HUES48 (cell line): ENCODE data around the gene ZNF865.
"Not testable (repeated sequence)": the region's sequence is repeated elsewhere in the genome, so short reads cannot be mapped to it uniquely, and the experiment has no call there.

Experiments used
- H3K27ac ChIP-seq: one replicate; pipeline ENCODE4 v1.7.0; 2013; ENCODE audit warnings: low read depth, low read length, inconsistent platforms
- H3K27me3 ChIP-seq: 2 replicates; pipeline ENCODE4 v1.6.1; 2013; ENCODE audit warnings: mild to moderate bottlenecking, low read length; ENCODE audit not compliant: control insufficient read depth, insufficient read depth
- H3K36me3 ChIP-seq: 2 replicates; pipeline ENCODE4 v1.6.1; 2013; ENCODE audit warnings: low read length; ENCODE audit not compliant: control insufficient read depth, insufficient read depth
- H3K4me1 ChIP-seq: 2 replicates; pipeline ENCODE4 v1.6.1; 2013; ENCODE audit warnings: mild to moderate bottlenecking, low read length; ENCODE audit not compliant: control insufficient read depth, insufficient read depth
- H3K4me3 ChIP-seq: 2 replicates; pipeline ENCODE4 v1.5.1; 2013; ENCODE audit warnings: mild to moderate bottlenecking, low read depth, low read length
- H3K9ac ChIP-seq: 2 replicates; pipeline ENCODE4 v1.6.1; 2013; ENCODE audit warnings: mild to moderate bottlenecking, low read depth, low read length, moderate library complexity
- H3K9me3 ChIP-seq: 2 replicates; pipeline ENCODE4 v1.6.1; 2013; ENCODE audit warnings: low read length; ENCODE audit not compliant: control insufficient read depth, insufficient read depth

Gene ZNF865

DNA sequence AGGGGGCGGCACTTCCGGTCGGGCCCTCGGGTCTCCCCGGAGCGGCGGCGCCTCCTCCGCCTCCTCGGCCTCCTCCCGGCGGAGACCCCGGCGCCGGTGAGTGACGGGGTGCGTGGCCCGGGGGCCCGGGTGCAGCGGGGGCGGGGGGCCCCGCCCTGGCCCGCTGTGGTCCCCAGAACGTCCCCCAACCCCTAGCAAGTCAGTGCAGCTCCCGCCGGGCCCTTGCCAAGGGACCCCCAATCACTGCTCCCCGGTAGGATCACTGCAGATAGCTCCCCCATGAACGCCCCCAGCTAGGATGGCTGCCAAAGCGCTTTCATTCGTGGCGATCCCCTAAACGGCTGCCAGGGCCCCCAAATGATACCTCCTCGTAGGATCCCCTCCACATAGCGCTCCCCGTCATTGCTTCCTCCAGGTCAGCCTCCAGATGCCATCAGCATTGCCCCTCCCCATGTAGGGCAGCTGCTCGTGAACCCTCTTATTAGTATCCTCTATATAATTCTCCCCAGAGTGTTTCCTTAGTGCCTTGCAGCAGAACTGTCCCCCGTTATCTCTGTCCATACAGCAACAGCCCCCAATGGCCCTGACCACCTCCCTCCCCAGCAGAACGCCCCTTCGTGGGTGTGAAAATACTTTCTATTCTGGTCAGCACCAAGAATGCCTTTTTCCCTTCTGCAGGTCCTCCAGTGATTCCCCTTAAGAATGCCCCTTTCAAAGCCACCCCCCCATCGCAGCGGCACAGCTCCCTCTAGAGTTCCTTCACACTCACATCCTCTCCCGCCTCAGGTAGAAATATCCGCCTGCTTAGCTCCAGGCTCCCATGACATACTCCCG lies at the start of gene ZNF865:
Gene ZNF865 (plus strand): TSS at position 11 of the 834 bp plus-strand sequence. CDS start 7,972 bp downstream, outside the sequence.
- peak within 1 kb of the TSS; percentile 82 for H3K4me3 ChIP-seq
- peaks cover 11% of the 10 kb centered on the region for H3K36me3 ChIP-seq
- no peaks in the 10 kb centered on the region for H3K27me3 ChIP-seq
- peak within 1 kb of the TSS; percentile 60 for H3K9ac ChIP-seq
- peak within 1 kb of the TSS; percentile 95 for H3K27ac ChIP-seq
- peaks cover 11% of the 10 kb centered on the region for H3K4me1 ChIP-seq
- no peaks in the 10 kb centered on the region for H3K9me3 ChIP-seq

DNA sequence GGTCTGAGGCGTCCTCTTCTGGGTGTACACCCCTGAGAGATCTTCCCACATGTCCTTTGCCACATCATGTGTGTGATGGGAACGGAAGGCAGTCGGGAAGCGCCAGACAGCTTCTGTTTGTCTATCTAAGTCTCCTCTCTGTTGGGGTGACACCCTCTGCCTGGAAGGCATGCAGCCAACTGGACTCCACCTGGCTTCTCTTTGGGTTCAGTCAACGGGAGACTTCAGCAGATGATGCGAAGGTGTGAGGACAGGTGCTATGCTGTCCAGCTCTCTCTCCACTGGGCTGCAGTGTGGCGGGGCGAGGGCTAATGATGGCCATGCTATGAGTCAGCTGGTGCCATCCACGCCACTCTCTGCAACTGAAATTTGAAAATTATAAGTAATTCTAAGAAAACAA lies 45.8 kb upstream of the ZNF865 start:
- H3K4me1 ChIP-seq = no peaks in the 10 kb centered on the region
- no peak overlapping the region for H3K27ac ChIP-seq
- H3K36me3 ChIP-seq = no peaks in the 10 kb centered on the region
- H3K27me3 ChIP-seq = no peaks in the 10 kb centered on the region
- H3K9ac ChIP-seq = no peak overlapping the region
- no peaks in the 10 kb centered on the region for H3K9me3 ChIP-seq
- no peak overlapping the region for H3K4me3 ChIP-seq

DNA sequence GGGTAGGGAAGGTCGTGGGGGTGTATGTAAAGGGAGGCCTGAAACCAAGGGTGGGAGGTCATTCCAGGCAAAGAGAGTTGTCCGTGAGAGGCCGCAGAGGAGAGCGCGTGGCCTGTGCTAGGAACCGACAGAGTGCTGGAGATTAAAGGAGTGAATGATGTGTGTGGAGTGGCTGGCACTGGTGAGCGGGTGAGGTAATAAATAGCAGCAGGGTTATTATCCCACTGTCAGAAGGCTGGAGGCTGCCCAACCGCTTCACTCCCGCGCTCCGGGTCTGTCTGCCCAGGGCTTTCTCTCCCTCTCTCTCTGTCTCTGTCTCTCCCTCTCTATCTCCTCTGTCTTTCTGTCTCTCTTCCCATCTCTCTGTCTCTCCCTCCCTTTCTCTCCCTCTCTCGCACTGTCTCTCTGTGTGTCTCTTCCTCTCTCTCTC lies 42.2 kb upstream of the ZNF865 start:
- Histone ChIP-seq H3K27ac (no peak overlapping the region), H3K36me3 (no peaks in the 10 kb centered on the region), H3K27me3 (no peaks in the 10 kb centered on the region; the same call in 1 of the 2 replicates), H3K9me3 (no peaks in the 10 kb centered on the region), H3K4me1 (no peaks in the 10 kb centered on the region), H3K4me3 (no peak overlapping the region), H3K9ac (no peak overlapping the region)

DNA sequence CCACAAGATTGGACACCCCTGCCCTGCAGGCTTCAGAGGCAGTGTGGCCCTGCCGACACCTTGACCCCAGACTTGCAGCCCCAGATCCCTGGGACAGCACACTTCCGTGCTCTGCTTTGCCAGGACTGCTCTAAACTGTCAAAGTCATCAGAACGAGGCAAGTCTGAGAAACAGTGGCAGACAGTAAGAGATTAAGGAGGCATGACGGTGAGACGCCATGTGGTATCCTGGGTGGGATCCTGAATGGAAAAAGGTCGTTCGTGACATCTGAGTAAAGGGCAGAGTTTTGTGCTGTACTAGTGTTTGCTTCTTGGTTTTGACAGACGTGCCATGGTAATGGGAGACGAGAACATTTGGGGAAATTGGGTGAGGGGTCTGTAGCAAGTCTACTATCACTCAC lies 38.6 kb upstream of the ZNF865 start:
- Histone ChIP-seq H3K36me3 (no peaks in the 10 kb centered on the region), H3K4me1 (no peaks in the 10 kb centered on the region), H3K4me3 (no peak overlapping the region), H3K27me3 (no peaks in the 10 kb centered on the region; the same call in 1 of the 2 replicates), H3K27ac (no peak overlapping the region), H3K9ac (no peak overlapping the region), H3K9me3 (no peaks in the 10 kb centered on the region)

DNA sequence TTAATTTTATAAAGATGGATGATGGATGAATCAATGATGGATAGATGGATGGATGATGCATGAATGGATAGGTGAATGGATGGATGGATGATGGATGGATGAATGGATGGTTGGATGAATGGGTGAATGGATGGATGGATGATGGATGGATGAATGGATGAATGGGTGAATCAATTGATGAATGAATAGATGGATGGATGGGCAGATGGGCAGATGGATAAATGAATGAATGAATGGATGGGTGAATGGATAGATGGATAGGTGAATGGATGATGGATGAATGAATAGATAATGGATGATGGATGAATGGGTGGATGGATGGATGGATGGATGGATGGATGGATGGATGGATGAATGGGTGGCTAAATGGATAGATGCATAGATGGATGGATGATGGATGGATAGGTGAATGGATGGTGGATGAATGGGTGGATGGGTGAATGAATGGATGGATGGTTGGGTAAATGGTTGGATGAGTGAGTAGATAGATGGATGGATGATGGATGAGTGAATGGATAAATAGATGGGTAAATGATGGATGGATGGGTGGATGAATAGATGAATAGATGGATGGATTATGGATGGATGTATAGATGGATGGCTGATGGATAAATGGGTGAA lies 37.6 kb upstream of the ZNF865 start:
- Histone ChIP-seq H3K4me1 (no peaks in the 10 kb centered on the region), H3K27ac (no peak overlapping the region)

DNA sequence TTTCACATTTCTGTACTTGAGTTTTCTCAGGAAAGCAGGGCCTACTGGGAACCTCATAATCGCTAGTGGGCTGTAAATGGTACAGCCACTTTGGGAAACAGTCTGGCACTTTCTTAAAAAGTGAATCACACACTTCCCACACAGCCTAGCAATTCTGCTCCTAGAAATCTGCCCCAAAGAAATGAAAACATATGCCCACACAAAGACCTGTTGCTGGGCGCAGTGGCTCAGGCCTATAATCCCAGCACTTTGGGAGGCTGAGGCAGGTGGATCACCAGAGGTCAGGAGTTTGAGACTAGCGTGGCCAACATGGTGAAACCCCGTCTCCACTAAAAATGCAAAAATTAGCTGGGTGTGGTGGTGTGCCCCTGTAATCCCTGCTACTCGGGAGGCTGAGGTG lies 36.0 kb upstream of the ZNF865 start:
- H3K4me1 ChIP-seq, H3K27ac ChIP-seq, H3K27me3 ChIP-seq, H3K9ac ChIP-seq, H3K9me3 ChIP-seq, H3K36me3 ChIP-seq, H3K4me3 ChIP-seq: not testable (repeated sequence)

More for the DNA sequence above, 37.6 kb upstream of the ZNF865 start:
- Histone ChIP-seq H3K9ac (no peak overlapping the region), H3K27me3 (no peaks in the 10 kb centered on the region; the same call in 1 of the 2 replicates), H3K4me3 (no peak overlapping the region), H3K36me3 (no peaks in the 10 kb centered on the region), H3K9me3 (no peaks in the 10 kb centered on the region)

DNA sequence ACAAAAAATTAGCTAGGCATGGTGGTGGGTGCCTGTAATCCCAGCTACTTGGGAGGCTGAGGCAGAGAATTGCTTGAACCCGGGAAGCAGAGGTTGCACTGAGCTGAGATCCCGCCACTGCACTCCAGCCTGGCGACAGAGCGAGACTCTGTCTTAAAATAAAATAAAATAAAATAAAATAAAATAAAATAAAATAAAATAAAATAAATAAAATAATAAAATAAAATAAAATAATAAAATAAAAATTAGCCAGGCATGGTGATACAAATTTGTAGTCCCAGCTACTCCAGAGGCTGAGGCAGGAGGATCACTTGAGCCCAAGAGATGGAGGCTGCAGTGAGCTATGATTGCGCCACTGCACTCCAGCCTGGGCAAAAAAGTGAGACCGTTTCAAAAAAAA lies 31.5 kb upstream of the ZNF865 start:
- not testable (repeated sequence) for H3K9ac ChIP-seq, H3K4me1 ChIP-seq, H3K9me3 ChIP-seq, H3K4me3 ChIP-seq, H3K27me3 ChIP-seq, H3K27ac ChIP-seq
- H3K36me3 ChIP-seq = peaks cover 17% of the 10 kb centered on the region

DNA sequence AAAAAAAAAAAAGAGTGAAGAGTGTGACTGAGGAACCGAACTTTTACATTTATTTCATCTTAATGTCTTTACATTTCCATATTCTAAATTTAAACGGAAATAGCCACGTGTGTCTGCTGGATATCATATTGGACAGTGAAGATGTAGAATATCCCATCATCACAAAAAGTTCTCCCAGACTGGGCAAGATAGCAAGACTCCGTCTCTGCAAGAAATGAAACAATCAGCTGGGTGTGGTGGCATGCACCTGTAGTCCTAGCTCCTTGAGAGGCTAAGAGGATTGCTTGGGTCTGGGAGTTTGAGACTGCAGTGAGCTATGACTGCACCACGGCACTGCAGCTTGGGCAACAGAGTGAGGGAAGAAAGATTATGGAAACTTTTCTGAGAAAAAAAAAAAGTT lies 28.7 kb upstream of the ZNF865 start:
- Histone ChIP-seq H3K27me3 (no peaks in the 10 kb centered on the region), H3K4me3 (no peak overlapping the region), H3K9ac (no peak overlapping the region), H3K36me3 (peaks cover 17% of the 10 kb centered on the region), H3K27ac (no peak overlapping the region), H3K9me3 (no peaks in the 10 kb centered on the region), H3K4me1 (no peaks in the 10 kb centered on the region; the same call in 1 of the 2 replicates)

DNA sequence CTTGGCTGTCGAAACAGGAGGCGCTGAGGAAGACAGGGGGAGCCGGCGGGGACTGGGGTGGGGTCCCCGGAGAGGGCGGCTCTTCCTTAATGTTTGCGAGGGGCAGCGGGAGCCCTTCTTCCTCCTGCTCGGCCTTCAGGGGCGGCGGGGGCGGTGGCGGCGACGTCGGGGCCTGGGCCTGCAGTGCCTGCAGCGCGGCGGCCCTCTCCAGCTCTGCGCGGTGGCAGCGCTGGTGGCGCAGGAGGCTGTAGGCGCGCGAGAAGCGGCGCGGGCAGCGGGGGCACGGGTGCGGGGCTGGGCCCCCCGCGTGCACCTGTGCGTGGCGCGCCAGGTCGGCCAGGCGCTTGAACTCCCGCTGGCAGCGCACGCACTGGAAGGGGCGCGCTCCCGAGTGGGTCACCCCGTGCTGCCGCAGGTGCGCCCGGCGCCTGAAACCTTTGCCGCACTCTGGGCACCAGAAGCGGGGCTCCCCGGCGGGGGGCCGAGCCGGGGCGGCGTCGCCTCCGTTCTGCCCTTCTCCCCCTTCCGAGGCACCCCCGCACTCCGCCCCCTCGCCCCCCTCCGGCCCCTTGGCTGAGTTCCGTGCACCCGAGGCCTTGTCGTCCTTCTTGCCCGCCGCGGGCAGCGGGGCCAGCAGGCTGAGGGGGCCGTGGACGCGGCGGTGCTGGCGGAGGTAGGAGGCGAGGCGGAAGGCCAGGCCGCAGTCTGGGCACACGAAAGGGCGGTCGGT lies 27.3 kb upstream of the ZNF865 start:
- no peak overlapping the region for H3K27ac ChIP-seq
- H3K36me3 ChIP-seq = peaks cover 17% of the 10 kb centered on the region
- no peaks in the 10 kb centered on the region; the same call in 1 of the 2 replicates for H3K4me1 ChIP-seq
- H3K4me3 ChIP-seq = no peak overlapping the region
- no peaks in the 10 kb centered on the region for H3K27me3 ChIP-seq
- no peaks in the 10 kb centered on the region for H3K9me3 ChIP-seq
- H3K9ac ChIP-seq = no peak overlapping the region

DNA sequence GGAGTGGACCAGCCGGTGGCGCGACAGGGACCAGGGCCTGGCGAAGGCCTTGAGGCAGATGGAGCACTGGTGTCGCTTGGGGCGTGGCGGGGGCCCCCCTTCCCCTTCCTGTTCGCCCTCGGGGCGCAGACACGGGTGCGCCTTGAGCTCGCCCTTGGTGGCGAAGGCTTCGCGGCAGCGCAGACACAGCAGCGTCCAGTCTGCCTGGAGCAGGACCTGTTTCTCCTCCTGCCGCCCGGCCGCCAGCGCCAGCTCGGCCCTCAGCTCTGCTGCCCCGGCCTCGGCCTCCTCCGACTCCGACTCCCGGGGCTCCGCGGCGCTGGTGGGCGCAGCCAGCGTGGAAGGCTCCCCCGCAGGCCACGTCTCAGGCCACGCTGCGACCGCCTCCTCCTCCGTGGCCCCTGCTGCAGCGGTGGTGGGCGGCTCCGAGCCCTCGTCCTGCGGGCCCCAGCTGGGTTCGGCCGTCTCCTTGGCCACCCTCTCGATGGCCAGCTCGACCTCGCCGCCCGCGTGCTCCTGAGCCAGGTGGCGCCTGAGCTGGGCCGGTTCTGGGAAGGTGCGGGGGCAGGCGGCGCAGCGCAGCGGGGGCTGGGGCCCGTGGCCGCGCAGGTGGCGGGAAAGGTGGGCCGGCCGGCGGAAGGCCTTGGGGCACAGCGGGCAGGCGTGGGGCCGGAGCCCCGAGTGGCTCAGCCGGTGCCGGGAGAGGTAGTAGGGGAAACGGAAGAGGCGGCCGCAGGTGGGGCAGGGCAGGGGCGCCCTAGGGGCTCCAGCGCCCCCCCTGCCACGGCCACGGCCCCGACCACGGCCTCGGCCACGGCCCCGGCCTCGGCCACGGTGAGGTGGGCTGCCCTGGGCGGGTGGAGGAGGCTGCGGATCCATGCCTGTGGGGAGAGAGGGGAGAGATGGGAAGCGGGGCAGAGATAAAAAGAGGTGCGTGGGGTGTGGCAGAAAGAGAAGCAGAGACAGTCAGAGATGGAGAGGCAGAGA lies 26.4 kb upstream of the ZNF865 start:
- Histone ChIP-seq H3K27ac (no peak overlapping the region), H3K36me3 (peaks cover 17% of the 10 kb centered on the region), H3K4me1 (no peaks in the 10 kb centered on the region; the same call in 1 of the 2 replicates), H3K9me3 (no peaks in the 10 kb centered on the region), H3K27me3 (no peaks in the 10 kb centered on the region), H3K4me3 (peak overlapping the region; percentile 82), H3K9ac (peak overlapping the region; percentile 61; the same call in 1 of the 2 replicates)
